Anterior cingulate cortex (tissue), 58 donors: ENCODE results near the gene ZBTB49.

Source experiments
- DNase-seq, 58 donors: peaks; one replicate each; lab custom pipeline; 2025; lab: John Stamatoyannopoulos, UW

Gene ZBTB49

DNA sequence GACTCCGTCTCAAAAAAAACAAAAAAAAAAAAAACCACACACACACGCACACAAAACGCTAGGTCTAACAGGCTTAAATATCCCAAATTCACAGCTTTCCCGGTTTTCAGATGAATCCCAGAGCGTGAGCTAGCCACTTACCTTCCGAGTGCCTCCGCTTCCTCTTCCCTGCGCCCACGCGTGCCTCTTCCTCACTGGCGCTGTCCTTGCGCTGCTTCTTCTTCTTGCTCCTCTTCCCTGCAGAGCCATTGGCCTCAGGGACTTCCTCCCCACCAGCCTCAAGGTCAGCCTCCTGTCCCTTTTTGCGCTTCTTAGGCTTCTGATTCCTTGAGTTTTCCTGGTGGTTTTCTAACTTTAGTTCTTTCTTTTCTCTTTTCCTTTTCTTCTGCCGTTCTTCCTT lies 15.8 kb upstream of the ZBTB49 start:
- DNase-seq: no peak

DNA sequence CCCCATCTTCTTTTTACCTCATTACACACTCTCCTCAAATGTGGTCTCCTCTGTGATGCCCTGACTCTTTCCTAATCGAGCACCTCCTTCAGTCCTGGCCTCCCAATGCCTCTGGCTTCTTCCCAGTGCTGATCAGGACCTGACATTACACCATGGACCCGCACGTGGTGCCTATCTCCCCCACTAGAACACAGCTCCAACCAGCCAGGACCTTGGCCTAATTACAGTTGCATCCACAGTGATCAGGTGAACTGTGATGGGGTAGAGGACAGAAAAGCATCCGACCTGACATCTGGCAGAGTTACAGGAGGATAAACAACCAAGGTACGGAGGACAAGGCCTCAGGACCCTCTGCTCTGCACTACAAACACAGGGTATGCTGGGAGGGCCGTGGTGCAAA lies 12.5 kb upstream of the ZBTB49 start:
- no peak for DNase-seq

DNA sequence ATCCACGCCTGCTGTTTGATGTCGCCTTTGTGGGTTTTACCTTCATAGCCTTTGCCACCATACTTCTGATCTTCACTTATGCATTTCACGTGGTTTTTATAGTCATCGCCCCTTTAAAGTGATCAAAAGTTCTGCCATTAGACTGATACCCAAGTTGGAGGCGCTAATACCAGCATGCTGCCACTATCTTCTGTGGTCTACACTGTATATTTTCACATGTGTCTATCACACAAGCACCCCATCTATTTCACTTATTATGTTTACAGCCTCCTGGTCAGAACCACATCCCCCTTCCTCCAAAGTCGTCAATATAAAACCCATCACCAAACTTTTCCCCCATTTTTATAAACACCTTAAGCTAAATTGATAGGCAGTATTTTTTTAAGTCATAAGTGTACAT lies 8.3 kb upstream of the ZBTB49 start:
- DNase-seq: no peak

DNA sequence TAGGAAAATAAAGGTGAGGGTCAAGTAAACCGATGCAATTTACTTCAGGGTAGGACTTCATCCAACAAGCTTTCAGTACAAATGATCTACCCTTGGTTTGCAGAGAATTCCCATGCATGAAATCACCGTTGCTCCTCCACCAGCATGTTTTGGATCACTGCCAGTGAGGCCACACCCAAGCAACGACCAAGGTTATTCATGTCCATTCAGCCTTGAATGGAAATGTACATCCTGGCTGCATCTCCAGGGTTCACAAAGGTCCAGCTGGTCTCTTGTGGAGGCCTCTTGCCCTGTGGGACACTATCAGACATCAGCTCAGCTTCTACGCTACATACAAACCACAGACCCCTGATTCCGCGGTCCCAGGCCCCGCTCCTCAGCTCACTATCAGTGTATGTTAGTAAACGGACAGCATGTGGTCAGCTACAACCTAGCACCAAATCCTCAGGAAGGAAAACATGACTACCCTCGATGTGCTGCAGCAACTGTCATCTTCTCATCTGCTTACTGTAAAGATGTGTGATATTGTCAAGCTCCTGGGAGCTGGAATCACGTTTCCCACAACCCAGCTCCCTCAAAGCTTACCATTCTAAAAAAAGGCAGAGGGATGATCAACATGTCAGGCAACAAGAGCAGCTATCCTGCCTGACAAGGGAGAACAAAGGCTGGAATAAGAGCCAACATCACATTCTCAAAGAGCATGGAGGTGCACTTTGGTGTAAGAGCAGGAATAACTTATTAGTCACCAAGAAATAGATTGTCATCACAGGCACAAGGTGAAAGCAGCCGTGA lies 5.0 kb upstream of the ZBTB49 start:
- no peak for DNase-seq

DNA sequence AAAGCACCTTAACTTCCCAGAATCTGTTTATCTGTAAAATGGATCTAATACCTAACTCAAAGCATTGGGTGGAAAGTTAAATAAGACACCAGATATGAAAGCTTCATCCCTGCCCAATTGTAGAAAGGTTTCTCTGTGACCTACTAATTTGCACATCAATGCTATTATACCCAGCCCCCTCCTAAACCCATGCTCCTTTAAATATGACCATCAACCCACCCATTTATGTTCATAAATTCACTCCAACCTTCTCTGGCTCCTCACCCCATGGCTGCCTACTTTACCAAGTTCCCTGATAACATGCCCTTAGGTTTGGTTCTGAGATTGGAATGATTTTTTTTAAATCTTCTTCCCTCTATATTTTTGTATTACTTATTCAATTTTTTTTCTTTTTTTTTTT lies 2.0 kb upstream of the ZBTB49 start:
- DNase-seq: no peak

DNA sequence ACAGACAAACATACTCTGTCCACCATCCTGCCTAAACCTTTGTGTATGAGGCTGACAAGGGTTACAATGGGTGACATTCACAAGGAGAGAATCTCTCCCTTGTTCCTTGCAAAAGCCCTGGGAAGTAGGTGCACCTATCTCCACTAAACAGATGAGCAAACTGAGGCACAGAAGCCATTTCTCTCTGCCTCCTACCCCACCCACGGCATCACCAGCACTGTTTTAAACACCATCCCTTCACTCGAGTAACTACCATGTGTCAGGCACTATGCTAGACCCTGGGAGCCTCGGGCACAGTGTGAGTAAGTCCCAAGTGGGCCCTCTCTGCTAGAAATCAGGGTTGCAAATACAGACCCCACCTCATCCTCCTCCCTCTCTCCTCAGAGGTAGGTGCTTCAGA lies 996 bp upstream of the ZBTB49 start:
- no peak for DNase-seq

DNA sequence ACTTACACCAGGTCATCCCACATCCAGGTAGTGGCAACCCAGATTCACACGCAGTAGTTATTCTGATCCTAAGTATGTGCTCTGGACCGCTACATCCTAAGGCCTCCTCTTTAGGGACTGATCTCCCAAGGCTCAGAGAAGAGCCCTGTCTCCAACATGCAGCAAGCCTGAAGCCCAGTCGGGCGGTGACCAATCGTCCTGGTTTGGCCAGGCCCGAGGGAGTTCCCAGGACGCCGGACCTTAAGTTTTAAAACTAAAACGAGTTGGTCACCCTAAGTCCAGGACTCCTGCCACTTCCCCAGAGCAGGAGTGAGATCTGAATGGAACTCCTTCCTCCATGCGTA lies 482 bp upstream of the ZBTB49 start:
- DNase-seq: no peak

DNA sequence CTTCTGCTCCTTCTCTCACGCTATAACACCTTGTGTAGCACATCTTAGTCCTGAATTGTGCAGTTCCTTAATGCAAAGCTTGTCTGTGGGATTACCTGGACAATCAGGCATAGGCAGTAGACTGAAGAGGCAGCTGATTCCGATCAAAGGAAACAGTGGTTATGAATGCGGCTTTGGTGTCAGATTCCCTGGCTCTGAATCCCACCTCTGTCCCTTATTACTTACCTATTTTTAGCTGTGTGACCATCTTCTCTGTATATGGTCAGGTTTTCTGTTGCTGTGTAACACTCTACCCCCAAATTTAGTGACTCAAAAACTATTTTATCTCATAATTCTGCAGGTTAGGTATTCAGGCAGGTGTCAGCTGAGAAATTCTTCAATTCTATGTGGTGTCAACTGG lies 3.2 kb downstream of the ZBTB49 start:
- DNase-seq: no peak

DNA sequence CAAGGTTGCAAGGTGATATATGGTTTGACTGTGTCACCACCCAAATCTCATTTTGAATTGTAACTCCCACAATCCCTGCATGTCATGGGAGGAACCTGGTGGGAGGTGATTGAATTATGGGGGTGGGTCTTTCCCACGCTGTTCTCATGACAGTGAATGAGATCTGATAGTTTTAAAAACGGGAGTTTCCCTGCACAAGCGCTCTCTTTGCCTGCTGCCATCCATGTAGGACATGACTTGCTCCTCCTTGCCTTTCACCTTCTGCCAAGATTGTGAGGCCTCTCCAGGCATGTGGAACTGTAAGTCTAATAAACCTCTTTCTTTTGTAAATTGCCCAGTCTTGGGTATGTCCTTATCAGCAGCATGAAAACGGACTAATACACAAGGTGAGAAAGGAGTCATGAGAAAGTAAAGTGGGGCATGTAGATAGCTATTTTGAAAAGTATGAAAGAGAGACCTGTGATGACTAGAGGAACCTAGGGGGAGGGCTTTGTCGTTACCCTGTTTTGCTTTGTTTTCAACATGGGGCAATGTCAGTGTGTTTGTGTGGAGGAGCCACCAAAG lies 6.3 kb downstream of the ZBTB49 start:
- no peak for DNase-seq

DNA sequence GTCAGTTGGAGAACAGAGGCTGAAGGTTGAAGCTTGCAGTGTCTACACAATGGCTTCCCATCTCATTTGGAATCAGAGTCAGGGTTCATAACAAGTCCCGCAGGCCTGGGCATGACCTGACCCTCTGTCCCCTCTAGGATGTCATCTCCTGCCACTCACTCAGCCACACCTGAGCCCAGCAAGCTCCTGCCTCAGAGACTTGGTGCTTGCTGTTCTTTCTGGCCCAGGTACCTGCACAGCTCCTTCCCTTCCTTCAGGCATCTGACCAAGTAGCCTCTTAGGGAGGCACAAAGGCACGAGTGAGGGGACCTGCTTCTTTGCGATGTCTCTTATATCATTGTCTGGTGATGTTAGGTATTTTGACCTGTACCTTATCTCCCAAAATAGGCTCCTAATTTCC lies 9.0 kb downstream of the ZBTB49 start:
- DNase-seq: no peak

DNA sequence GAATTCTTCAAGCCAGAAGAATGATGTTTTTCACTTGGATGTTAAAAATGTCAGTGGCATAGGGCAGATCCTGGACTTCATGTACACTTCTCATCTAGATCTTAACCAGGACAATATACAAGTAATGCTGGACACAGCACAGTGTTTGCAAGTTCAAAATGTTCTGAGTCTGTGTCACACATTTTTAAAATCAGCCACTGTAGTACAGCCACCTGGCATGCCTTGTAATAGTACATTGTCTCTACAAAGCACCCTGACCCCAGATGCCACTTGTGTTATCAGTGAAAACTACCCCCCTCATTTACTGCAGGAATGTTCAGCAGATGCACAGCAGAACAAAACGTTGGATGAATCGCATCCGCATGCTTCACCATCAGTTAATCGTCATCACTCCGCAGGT lies 11.9 kb downstream of the ZBTB49 start:
- DNase-seq: no peak

DNA sequence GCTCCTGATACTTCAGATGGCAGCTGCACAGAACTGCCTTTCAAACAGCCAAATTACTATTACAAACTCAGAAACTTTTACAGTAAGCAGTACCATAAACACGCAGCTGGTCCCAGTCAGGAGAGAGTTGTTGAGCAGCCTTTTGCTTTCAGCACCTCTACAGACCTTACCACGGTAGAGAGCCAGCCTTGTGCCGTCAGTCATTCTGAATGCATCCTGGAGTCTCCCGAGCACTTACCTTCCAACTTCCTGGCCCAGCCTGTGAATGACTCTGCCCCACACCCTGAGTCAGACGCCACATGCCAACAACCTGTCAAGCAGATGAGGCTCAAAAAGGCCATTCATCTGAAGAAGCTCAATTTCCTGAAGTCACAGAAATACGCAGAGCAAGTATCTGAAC lies 12.4 kb downstream of the ZBTB49 start:
- no peak for DNase-seq

DNA sequence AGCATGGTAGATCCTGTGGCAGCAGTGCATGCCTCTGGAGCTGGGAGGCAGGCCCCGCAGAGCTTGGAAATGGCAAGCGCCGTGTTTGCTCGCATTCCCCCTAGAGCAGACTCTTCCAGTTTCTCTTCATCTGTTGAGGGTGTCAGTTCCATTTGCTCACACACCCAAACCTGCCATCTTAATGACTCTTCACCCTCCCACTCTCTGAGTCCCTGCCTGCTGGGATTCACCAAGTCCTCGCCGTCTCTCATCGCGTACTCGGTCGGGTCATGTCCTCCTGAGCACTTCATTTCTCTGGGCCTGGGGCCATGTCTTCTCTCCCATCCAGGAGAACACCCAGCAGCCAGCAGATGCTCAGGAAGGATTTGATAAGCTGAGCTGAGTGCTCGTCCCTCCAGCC lies 16.9 kb downstream of the ZBTB49 start:
- no peak for DNase-seq

DNA sequence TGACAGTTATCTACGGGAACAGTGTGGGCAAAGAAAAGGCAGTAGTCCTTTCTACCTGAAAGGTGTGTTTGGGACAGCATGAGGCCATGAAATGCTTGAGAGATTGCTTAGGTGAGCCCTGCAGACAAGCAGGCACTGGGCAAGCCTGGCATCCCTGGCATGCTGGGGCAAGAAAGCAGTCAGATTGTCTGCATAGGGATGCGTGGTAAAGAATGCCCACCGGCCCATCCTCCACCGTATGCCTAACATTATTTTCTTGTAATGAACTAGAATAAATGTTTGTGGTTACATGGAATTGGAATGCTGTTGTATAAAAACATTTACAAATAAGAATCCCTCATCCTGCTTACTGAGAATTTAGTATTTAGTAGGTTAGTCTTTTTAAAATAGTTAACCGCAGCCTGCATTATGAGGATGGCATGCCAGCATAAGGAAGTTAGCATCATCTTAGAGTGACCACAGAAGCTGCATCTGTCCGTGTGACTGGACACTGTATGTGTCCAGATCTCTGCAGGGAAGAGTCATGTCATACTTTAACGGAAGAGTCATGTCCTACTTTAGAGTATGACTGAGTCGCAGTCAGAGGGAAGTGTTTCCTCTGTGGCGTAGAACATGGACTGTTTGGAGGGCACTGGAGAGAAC lies 18.9 kb downstream of the ZBTB49 start:
- DNase-seq: no peak

DNA sequence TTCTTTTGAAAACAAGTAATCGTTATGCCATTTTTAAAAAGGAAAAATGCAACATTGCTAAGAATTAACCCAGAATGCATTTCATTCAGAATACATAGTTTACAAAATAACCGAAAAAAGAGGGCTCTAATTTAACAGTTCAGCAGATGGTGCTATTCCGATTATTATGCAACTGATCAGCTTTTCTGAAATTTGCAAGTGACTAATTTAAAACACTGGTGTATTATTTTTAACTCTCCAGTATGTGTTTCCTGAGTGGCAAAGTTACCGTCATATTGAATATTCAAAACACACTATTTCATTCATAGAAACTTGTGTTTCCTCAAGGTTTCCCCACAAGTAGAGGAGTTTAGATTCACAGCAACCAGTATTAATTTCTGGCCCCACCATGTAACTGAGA lies 21.1 kb downstream of the ZBTB49 start:
- DNase-seq: no peak

DNA sequence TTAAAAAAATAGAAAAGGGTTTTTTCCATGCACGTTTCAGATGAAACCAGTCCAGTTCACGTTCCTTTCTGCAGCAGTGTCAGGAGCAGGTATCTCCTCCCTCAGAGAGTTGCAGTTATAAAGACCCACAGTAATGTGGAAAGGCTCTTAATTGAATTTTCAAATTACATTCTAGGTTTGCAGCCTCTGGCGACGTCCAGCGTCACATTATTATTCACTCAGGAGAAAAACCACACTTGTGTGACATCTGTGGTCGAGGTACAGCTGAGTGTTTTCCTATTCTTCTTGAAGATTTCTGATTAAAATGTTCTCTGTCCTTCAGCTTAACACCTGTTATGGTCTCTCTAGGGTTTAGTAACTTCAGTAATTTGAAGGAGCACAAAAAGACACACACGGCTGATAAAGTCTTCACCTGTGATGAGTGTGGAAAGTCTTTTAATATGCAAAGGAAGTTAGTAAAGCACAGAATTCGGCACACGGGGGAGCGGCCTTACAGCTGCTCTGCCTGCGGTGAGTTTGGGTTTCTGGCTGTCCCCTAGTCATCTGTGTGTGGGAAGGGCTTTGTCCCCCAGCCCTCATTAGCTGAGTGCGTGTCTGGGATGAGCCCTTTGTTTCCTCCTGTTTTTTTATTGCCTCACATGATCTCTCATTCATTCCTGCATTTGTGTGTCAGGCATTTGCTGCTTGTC lies 25.6 kb downstream of the ZBTB49 start:
- no peak for DNase-seq

DNA sequence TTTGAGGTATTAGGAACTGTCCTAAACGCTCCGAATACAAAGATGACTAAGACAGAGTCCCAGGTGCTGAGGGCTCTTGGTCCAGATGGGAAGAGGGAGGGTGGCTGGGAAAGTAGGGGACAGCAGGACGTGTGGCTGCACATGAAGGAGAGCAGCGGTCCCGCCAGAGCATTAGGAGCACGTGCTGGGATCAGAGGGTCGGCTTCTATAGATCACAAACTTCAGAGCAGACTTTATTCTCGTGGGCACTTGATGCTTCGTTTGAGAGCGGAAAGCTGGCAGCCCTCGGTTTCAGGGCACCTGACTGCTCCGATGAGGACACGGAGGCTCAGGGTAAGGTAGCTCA lies 26.1 kb downstream of the ZBTB49 start:
- no peak for DNase-seq

DNA sequence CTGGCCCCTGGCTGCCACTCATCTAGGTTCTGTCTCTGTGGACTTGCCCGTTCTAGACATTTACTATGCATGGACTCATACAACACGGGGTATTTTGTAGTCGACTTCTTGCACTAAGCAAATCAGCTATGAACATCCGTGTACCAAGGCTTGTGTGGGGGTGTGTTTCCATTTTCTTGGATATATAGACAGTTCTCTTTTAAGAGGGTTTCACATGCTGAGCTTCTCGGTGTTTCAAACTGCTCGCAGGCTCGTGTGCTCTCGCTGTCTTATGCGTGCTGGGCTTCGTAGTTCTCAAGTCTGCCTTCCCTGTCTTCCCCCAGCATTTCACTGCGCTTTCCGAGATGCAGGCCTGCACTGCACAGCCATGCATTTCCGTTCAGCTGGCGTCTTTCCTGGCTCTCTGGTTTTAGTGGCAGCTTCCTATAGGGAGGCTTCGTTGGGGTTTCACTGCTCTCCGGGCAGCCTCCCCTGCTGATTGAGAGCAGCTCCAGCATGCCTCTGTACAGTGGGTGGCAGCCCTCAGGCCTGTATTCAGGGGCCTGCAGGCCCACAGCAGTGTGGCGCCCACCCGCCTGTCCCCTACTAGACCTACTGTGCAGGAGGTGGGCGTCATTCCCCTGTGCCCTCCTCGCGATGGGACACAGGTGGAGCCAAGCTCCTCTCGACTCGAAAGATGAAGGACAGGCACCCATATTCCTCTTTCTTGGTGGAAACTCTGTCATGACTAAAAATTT lies 27.6 kb downstream of the ZBTB49 start:
- DNase-seq: no peak

DNA sequence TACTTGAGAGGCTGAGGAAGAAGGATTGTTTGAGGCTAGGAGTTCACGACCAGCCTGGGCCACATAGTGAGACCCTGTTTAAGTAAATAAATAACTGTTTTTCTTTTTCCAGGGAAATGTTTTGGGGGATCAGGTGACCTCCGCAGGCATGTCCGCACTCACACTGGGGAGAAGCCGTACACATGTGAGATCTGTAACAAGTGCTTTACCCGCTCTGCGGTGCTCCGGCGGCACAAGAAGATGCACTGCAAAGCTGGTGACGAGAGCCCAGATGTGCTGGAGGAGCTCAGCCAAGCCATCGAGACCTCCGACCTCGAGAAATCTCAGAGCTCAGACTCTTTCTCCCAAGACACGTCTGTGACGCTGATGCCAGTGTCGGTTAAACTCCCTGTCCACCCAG lies 30.5 kb downstream of the ZBTB49 start:
- DNase-seq: no peak

DNA sequence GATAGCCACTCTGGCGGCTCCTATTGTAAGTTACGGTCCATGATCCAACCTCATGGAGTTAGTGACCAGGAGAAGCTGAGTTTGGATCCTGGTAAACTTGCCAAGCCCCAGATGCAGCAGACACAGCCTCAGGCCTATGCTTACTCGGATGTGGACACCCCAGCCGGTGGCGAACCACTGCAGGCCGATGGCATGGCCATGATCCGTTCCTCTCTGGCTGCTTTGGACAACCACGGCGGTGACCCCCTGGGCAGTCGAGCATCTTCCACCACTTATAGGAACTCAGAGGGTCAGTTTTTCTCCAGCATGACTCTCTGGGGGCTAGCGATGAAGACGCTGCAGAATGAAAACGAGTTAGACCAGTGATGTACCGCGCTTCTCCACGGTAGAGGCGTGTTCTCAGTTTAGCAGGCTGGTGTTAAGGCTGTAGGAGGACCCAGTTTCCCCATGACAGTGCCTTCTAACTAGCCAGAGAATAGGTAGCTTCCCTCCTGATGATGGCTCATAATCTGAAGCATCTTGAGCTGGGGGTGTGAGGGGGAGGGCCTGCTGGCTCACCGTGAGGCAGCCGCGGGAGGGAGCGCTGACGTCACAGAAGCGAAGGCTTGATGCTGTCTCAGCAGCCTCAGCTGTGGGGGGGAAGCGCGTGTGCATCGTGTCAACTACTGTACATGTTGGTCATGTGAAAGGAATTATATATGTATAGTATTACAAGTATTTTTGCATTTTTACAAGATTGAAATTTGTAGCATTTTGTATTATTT lies 31.1 kb downstream of the ZBTB49 start:
- peak in 16 of 58 donors; percentile 3 to 62 (median 19) for DNase-seq
